GOT3 (cell line): ENCODE measurements around the gene CCDC112.
A peak's percentile ranks its signal among the peaks of the same experiment; 100 is the strongest.

Experiments
- DNase-seq: peaks from one replicate; lab custom pipeline; 2025; ENCODE audit warnings: mixed read lengths; lab: John Stamatoyannopoulos, UW

CCDC112 gene

GRCh38 chr5:115317320-115317719 is 20.9 kb upstream of the CCDC112 start:
- DNase-seq, result no peak

DNA sequence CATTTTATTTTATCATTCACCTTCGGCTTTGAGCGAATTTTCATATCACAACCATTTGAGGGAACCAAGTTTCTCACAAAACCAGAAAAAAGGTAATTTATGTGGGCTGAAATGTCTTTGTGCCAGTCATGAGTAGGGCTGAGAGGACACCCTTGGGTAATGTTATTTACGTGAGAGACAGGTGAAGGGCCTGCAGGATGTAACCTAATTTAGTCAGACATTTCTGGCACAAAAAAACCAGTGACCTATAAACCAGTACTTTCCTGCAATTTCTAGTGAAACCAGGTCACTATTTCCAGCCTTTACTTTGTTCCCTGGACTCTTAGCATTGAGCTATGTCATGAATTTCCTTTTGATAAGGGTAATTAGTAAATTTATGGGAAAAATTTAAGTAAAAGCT is 17.2 kb upstream of the CCDC112 start:
- DNase-seq, result no peak

- DNase-seq, result no peak
Measured at GRCh38 chr5:115313052-115313451, 16.6 kb upstream of the CCDC112 start.

DNA sequence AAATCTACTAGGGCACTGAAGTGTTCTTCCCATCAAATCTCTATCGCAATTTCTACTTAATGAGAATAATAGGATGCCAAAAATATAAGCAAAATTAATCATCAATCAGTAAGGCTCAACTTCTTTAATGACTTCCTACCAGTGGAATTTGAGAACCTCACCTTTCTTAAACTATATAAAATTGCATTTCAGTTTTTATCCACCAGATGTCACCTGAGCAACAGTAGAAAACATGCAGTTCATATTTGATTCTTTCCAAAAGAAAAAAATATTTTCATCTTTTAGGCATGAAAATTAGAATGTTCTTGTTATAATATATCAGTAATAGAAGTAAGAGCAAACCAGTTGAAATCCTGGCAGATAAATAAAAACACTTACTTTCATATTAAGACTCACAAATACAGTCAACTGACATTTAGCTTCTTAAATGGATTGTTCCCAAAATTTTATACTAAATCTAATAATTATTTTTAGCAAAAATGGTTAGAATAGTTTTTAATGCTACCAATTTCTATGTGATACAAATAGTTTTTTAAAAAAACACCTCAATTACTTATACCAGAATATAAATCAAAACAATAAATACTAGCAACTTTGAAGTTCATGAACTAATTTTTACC is 13.4 kb upstream of the CCDC112 start:
- no peak for DNase-seq

DNA sequence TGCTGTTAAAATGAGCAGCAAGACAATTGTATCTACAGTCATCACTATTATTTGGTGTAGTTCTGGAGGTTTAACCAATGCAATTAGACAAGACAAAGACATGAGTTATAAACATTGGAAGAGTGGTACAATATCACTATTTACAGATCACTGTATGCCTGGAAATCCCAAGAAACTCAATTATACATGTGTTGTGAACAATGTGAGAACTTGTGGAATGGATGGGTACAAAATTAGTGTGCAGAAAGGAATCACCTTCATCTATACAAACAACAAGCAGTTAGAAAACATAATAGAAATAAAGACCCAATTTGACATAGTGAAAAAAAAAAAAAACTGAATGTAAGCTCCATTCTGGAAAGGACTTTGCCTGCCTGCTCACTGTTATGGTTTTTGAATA is 12.4 kb upstream of the CCDC112 start:
- no peak for DNase-seq

DNA sequence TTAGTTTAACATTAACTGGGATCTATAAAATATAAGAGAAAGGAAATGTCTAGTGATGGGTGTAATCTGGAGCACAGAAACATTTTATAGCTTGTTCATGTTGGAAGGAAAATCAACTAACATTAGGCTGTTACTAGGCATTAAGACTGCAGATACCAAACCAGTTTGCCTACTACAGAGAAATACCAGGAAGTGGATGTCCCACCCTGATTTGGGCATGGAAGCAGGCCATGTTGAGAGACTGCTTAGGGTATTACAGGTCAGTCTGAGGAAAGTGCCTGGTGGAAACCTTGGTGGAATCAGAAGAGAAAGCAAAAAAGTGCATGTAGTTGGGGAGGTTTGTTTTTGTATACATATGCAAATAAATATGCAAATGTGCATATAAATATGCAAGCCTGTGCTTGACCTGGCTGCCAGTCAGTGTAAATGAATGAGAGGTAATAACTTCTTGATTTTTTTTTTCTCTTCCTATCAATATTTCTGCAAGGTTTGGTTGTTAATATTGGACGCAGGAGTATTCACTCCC is 9.6 kb upstream of the CCDC112 start:
- no peak for DNase-seq

DNA sequence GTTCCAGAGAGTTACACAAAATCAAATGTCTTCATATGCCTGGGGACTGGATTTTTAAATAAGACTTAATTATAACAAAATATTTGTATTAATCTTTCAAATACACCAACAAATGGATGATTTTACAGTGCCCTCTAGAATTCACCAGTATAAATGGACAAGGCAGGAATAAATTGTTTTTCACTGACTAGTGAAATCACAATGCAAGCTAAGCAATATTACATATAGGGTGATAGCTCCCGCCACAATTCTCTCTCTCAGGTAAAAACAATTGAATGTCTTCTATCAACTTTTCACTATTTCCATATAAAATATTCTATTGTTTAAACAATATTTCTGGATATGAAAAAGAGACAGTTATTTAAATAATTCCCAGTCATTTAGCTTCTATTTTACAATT is 8.0 kb upstream of the CCDC112 start:
- no peak for DNase-seq

DNA sequence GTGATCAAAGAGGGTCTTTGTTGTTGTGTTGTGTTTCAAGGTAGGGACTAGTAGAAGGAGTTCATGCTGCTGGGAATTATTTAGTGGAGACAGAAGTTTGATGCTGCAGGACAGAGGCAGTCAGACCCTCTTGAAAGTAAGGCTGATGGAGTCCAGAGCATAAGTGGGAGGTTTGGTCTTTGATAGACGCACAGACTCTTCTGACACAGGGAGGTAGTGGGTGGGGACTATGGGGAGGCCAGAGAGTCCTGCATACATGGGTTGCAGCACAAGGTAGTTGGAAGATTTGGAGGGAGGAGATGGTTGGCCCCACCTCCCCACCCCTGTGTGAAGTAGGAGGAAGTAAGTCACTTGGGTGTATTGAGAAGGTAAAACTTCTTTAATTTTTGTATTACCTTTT is 2.4 kb upstream of the CCDC112 start:
- no peak for DNase-seq

DNA sequence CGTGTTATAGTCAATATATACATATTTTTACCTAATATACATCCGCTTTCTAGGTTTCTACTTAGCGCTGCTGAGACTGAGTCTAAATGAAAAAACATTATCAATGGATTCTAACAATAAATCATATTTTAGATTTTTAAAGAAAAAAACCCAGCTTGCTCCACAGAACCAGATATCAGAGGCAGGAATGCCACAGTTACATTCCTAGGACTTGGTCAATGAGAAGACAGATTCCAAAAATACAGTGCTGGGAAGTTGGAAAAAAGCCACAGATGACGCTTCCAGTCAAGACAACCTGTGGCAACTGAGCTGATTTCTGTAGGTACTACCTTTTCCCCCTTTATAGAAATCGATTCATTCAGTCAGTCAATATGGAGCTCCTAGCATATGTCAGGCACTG is 577 bp upstream of the CCDC112 start:
- DNase-seq, result no peak

- no peak for DNase-seq
Measured at GRCh38 chr5:115295777-115296123, 704 bp downstream of the CCDC112 start.

- DNase-seq, result no peak
Measured at GRCh38 chr5:115291397-115291796, 5.1 kb downstream of the CCDC112 start.

GRCh38 chr5:115289104-115289503 is 7.3 kb downstream of the CCDC112 start:
- DNase-seq, result no peak

DNA sequence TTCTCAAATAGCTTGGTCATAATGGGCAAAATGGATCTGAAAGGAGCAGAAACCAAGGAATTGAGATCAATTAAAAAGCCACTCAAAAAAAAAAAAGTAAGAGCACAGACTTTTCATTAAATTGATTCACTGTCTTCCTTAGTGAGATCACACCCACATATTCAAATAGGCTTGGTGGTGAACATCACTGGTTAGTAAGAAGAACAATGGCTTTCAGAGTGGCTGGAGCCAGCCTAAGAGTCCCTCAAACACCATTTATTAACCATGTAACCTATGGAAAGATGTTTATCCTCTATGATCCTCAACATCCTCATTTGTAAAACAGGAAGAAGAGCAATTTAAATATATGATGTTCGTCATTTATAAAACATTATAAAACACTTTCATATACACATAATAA is 12.4 kb downstream of the CCDC112 start:
- DNase-seq, result no peak

DNA sequence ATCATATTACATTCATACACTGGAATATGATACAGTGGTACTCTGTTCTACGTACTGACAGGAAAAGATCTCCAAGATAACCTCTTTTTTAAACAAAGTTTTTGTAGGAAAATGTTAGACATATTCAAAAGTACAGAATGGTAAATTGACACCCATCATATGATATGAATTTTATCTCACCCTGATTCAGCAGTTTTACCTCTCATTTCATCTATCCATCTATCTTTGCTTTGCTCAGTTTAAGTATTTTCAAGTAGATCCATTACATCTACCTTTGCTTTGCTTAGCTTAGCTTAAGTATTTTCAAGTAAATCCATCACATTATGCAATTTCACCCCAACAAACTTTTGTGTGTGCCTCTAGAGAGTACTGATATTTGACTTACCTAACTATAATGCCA is 14.3 kb downstream of the CCDC112 start:
- no peak for DNase-seq

GRCh38 chr5:115274584-115274983 is 21.9 kb downstream of the CCDC112 start:
- no peak for DNase-seq

DNA sequence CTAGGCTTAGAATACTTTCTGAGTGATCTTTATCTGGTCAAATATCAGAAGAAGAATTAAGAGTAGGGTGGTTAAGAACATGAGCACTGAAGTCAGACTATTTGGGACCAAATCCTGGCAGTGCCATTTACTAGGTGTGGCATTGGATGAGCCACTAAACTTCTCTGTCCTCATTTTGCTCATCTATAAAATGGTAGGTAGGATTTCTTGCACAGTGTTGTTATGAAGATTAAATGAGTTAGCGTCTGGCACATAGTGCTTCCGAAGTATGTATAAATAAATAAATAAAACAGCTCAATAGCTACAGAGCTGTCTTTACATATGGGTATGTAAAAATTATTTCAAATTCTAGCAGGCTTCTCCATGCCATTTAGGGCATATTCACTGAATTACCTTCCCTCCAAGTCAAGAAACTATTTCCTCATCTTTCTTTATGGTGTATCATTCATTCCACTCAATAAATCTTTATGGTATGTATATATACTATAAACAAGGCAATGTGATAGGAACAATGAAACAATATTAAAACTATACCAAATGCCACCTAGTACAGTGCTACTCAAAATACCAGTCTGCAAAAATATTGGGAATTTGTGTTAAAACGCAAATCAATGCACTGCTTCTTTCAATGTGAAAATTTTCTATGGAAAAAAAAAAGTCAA is 24.0 kb downstream of the CCDC112 start:
- no peak for DNase-seq

DNA sequence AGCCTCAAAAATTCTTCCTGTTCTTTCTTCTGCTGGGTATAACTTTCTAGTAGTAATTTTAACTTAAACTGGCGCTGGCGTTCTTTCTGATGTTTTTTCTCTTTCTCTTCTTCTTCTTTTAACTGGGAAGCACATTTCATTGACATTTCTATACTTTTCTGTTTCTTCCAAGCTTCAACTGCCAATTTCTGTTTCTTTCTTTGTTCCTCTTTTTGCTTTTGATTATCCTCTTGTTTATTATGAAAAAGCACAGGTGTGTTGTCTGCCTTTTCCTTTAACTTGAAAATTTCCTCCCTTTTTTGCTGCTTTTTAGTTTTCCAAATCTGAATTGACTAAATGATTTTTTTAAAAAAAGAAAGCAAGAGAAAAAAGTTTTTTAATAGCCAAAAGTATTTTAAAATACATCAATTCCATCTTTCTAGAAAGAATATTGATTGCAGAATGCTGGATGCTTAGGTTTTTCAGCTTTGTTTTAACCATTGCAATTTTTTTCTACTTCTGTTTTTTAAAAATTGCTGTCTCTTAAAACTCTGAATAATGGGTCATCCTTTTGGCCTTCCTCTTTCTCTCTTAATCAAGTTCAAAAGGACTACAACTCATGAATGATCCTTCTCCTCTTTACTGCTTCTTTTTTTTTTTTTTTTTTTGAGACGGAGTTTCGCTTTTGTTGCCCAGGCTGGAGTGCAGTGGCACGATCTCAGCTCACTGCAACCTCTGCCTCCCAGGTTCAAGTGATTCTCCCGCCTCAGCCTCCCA is 25.0 kb downstream of the CCDC112 start:
- no peak for DNase-seq

DNA sequence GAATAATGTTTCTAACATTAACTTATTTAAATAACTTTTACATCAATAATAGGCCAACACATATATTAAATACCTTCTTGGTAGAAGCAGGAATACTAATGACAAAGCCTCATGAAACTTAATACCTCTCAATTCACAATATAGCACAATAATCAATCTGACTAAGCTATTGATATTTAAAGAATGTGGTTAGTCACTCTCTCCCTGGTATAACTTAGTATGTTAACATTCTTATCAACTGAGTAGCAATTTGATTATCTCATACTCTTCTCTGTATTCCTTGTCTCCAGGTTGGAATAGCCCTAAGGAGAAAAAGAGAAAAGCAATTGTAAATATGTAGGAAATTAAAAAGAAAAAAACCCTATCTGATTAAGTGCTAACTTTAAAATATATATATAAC is 28.8 kb downstream of the CCDC112 start:
- DNase-seq, result no peak

DNA sequence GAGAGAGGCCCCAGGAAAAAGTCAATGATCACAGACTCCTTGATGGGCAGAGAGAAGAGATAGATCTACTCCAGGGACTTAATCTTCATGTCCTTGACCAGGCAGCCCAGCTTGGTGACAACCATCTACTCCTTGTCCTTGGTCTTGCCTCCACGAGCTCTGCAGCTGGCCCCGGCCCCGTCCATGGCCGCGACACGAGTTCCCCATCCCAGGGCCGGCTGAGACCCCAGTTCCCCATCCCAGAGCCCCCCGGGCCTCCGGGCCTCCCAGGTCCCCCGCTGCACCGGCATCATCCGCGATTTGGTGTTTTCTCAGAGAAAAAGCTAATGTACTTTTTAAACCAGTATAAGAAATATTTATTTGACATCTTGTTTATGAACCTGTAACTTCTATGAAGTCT is 31.2 kb downstream of the CCDC112 start:
- DNase-seq, result no peak

DNA sequence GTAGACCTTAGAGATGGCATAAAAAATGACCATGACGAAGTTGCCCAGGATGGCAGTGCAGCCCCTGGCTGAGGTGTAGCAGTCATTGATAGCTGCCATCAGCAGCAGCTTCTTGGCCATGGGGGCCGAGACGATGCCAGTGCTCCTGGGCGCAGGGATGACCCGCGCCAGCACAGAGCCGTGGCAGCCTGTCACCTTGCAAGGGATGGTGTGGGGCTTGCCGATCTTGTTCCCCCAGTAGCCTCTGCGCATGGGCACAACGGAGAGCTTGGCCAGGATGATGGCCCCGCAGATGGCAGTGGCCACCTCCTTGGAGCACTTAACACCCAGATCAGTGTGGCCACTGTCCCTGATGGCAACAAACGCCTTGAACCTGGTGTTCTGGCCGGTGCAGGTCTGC is 31.7 kb downstream of the CCDC112 start:
- DNase-seq, result no peak

DNA sequence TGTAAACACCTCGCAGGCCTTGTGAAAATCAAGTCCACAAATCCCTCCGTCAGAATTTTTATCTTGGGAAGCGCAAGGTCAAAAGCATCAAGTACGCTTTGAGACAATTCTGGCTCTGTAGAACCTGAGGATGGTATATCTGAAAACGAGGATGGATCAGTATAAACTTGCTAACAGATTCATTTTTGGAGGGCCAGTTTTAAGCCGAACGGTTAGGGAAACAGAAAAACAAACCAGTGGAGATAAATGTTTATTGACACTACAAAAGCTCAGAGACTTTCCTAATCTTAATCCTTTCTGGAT is 33.4 kb downstream of the CCDC112 start:
- DNase-seq, result no peak

DNA sequence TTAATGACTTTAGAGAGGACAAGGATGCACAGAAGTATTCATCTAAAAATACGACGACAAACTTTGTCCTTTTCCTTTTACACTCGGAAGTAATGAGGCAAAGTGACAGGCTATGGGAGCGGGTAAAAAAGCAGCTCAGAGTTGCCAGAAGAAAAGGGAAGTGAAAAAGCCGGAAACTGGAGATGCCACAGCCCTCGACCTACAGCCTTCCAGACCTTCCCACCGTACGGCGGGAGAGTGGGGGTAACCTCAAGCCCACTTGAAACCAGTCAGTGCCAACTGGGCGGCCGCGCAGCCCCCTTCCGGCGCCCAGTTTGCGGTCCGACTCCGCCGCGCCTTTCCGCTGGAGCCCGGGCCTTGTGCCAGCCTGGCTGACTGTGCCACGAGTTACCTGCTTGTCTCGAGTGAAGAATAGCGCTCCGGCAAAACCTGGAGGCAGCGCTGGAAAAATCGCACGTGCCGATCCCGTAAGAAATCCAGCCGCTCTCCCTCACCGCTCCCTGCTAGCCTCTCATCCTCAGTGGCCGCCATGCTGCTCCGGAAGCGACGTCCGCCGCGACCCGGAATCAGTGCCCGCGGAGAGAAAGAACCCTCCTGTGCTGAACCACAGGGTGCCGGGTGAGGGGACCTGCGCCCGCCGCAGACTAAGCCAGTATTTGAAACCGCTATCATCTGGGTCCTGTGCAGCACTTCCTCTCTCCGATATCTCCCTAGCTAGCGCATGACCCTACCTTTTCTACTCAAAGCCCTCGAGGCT is 34.0 kb downstream of the CCDC112 start, which contains the start of gene PGGT1B:
TSS of gene PGGT1B (minus strand) at position 557 of the 757 bp plus-strand sequence. CDS start at position 531, 26 bp downstream.
- peak; percentile 64 for DNase-seq

DNA sequence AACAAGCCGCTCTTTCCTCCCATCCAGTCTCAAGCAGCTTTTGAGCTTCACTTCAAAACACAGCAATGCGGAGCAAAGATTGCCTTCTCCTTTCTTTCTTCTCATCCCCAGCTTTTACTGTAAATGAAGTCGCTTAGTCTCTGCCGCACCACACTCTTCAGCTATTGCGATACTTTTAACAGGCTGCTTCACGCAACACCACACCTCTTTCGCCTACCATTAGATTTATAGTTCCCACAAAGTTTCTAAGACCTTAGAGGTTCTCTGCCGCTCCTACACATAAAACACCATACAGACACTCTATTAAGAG is 34.5 kb downstream of the CCDC112 start:
- no peak for DNase-seq
